ENCODE measurements around the gene ARMC3. TPM values are rescaled to one million over a fixed set of nuclear protein-coding genes. Genes with fewer than 3 reads are reported as not detected.

Gene ARMC3
- total RNA-seq, 1 donor from 2014 or later, result 0.23 TPM

GRCh38 chr10:23079700-23080099 is 151.8 kb downstream of the ARMC3 start:
- no peak overlapping the region for H2AFZ ChIP-seq (ENCODE audit: low read depth, low read length)
- H3K36me3 Mint-ChIP-seq (ENCODE audit: low read depth, unreplicated experiment), result no peaks in the 10 kb centered on the region
- no peak for FAIRE-seq

DNA sequence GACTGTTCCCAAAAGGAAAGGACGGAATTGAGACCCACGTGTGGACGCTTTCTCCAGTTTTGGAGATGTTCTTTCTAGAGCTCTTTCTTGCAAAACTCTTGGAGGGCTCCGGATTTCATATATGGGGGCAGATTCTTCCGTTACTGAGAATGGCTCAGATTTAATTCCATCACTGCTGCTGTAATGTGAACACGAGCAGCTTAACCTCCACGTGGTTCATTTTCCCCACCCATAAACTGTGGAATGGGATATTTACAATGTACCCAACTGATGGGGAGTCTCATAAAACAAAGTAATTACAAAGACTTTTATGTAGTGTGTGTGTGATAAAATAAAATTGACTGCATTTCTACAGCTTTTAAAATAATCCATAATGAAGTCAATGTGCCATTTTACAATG is 152.4 kb downstream of the ARMC3 start:
- Histone ChIP-seq H4K20me1 (ENCODE audit: insufficient read depth, low read length) (no peaks in the 10 kb centered on the region), H2AFZ (ENCODE audit: low read depth, low read length) (no peak overlapping the region), H3K4me1 (ENCODE audit: insufficient read depth, low read length) (no peaks in the 10 kb centered on the region), H3K9me3 (ENCODE audit: insufficient read depth, low read depth, low read length) (no peaks in the 10 kb centered on the region), H3K79me2 (ENCODE audit: insufficient read depth, low read length) (no peaks in the 10 kb centered on the region), H3K36me3 (ENCODE audit: insufficient read depth, low read length) (no peaks in the 10 kb centered on the region), H3K9ac (ENCODE audit: low read length) (no peak overlapping the region), H3K27ac (ENCODE audit: low read depth, low read length) (no peak overlapping the region), H3K4me2 (ENCODE audit: low read length) (no peak overlapping the region), H3K4me3 (ENCODE audit: insufficient read depth, low read depth, low read length) (no peak overlapping the region), H3K27me3 (ENCODE audit: insufficient read depth, low read length) (no peaks in the 10 kb centered on the region)
- no peak for DNase-seq (ENCODE audit: low read depth)
- Mint-ChIP-seq H3K36me3 (ENCODE audit: low read depth, unreplicated experiment) (no peaks in the 10 kb centered on the region), H3K27ac (ENCODE audit: unreplicated experiment) (no peak overlapping the region), H3K27me3 (ENCODE audit: low read depth, unreplicated experiment) (peaks cover 4% of the 10 kb centered on the region), H3K9me3 (ENCODE audit: unreplicated experiment) (no peaks in the 10 kb centered on the region), H3K4me1 (ENCODE audit: low read depth, unreplicated experiment) (no peaks in the 10 kb centered on the region), H3K4me3 (ENCODE audit: unreplicated experiment) (no peak overlapping the region)
- TF ChIP-seq EZH2 (IDR thresholded peaks at IDR 0.05; ENCODE audit: insufficient read depth, low read length), result no peak
- TF ChIP-seq, protein P1, sequence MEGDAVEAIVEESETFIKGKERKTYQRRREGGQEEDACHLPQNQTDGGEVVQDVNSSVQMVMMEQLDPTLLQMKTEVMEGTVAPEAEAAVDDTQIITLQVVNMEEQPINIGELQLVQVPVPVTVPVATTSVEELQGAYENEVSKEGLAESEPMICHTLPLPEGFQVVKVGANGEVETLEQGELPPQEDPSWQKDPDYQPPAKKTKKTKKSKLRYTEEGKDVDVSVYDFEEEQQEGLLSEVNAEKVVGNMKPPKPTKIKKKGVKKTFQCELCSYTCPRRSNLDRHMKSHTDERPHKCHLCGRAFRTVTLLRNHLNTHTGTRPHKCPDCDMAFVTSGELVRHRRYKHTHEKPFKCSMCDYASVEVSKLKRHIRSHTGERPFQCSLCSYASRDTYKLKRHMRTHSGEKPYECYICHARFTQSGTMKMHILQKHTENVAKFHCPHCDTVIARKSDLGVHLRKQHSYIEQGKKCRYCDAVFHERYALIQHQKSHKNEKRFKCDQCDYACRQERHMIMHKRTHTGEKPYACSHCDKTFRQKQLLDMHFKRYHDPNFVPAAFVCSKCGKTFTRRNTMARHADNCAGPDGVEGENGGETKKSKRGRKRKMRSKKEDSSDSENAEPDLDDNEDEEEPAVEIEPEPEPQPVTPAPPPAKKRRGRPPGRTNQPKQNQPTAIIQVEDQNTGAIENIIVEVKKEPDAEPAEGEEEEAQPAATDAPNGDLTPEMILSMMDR (IDR thresholded peaks at IDR 0.05; ENCODE audit: insufficient read depth, low read depth, low read length), result no peak
- no peak for FAIRE-seq

More at GRCh38 chr10:23079700-23080099, 151.8 kb downstream of the ARMC3 start:
- Mint-ChIP-seq H3K27me3 (ENCODE audit: low read depth, unreplicated experiment) (peaks cover 4% of the 10 kb centered on the region), H3K4me1 (ENCODE audit: low read depth, unreplicated experiment) (no peaks in the 10 kb centered on the region), H3K27ac (ENCODE audit: unreplicated experiment) (no peak overlapping the region), H3K9me3 (ENCODE audit: unreplicated experiment) (no peaks in the 10 kb centered on the region), H3K4me3 (ENCODE audit: unreplicated experiment) (no peak overlapping the region)
- Histone ChIP-seq H3K4me3 (ENCODE audit: insufficient read depth, low read depth, low read length) (no peak overlapping the region), H3K9ac (ENCODE audit: low read length) (no peak overlapping the region), H3K27ac (ENCODE audit: low read depth, low read length) (no peak overlapping the region), H3K4me1 (ENCODE audit: insufficient read depth, low read length) (no peaks in the 10 kb centered on the region), H3K4me2 (ENCODE audit: low read length) (no peak overlapping the region), H3K79me2 (ENCODE audit: insufficient read depth, low read length) (no peaks in the 10 kb centered on the region), H3K9me3 (ENCODE audit: insufficient read depth, low read depth, low read length) (no peaks in the 10 kb centered on the region), H4K20me1 (ENCODE audit: insufficient read depth, low read length) (no peaks in the 10 kb centered on the region), H3K27me3 (ENCODE audit: insufficient read depth, low read length) (no peaks in the 10 kb centered on the region), H3K36me3 (ENCODE audit: insufficient read depth, low read length) (no peaks in the 10 kb centered on the region)
- no peak for DNase-seq (ENCODE audit: low read depth)
- TF ChIP-seq, protein P1 (IDR thresholded peaks at IDR 0.05; ENCODE audit: insufficient read depth, low read depth, low read length), result no peak

GRCh38 chr10:23081221-23081750 is 153.4 kb downstream of the ARMC3 start:
- no peak overlapping the region for H3K27ac ChIP-seq (ENCODE audit: low read depth, low read length)
- H3K4me3 ChIP-seq (ENCODE audit: insufficient read depth, low read depth, low read length), result no peak overlapping the region
- H3K36me3 ChIP-seq (ENCODE audit: insufficient read depth, low read length), result no peaks in the 10 kb centered on the region
- FAIRE-seq, result no peak
- DNase-seq (ENCODE audit: low read depth), result no peak
- H3K4me1 ChIP-seq (ENCODE audit: insufficient read depth, low read length), result no peaks in the 10 kb centered on the region
- Mint-ChIP-seq H3K9me3 (ENCODE audit: unreplicated experiment) (no peaks in the 10 kb centered on the region), H3K36me3 (ENCODE audit: low read depth, unreplicated experiment) (no peaks in the 10 kb centered on the region), H3K4me3 (ENCODE audit: unreplicated experiment) (no peak overlapping the region), H3K4me1 (ENCODE audit: low read depth, unreplicated experiment) (no peaks in the 10 kb centered on the region), H3K27me3 (ENCODE audit: low read depth, unreplicated experiment) (peaks cover 4% of the 10 kb centered on the region), H3K27ac (ENCODE audit: unreplicated experiment) (no peak overlapping the region)
- H3K9ac ChIP-seq (ENCODE audit: low read length), result no peak overlapping the region
- H4K20me1 ChIP-seq (ENCODE audit: insufficient read depth, low read length), result no peaks in the 10 kb centered on the region
- no peak overlapping the region for H3K4me2 ChIP-seq (ENCODE audit: low read length)
- H3K9me3 ChIP-seq (ENCODE audit: insufficient read depth, low read depth, low read length), result no peaks in the 10 kb centered on the region
- no peaks in the 10 kb centered on the region for H3K27me3 ChIP-seq (ENCODE audit: insufficient read depth, low read length)
- no peak overlapping the region for H2AFZ ChIP-seq (ENCODE audit: low read depth, low read length)
- no peaks in the 10 kb centered on the region for H3K79me2 ChIP-seq (ENCODE audit: insufficient read depth, low read length)
- TF ChIP-seq, protein P1 (IDR thresholded peaks at IDR 0.05; ENCODE audit: insufficient read depth, low read depth, low read length), result no peak
- TF ChIP-seq EZH2 (IDR thresholded peaks at IDR 0.05; ENCODE audit: insufficient read depth, low read length), result no peak

Measured in astrocyte (in vitro differentiated cells and primary cell).